HL-60 (cell line): ENCODE results near the gene MCCC1.

Experiments used
- DNase-seq, 2 experiments: peaks; one replicate each; pipeline ENCODE4 v3.0.0-alpha.2; 2010 to 2020; ENCODE audit warnings: low read depth in 1 of 2, low spot score in 1 of 2
- H3K27ac ChIP-seq: fragments of 250-450 bp; sonication (Bioruptor Pico); replicated peaks from 2 replicates; pipeline ENCODE4 v1.5.1; 2020; ENCODE audit warnings: mild to moderate bottlenecking, moderate library complexity
- H3K27me3 ChIP-seq: fragments of 250-450 bp; sonication (Bioruptor Pico); 2 replicates; pipeline ENCODE4 v1.5.1; 2021; ENCODE audit warnings: mild to moderate bottlenecking, moderate library complexity; ENCODE audit not compliant: insufficient read depth, poor library complexity, severe bottlenecking
- H3K4me3 ChIP-seq: replicated peaks from 2 replicates; pipeline ENCODE4 v1.5.1; 2011; ENCODE audit warnings: mild to moderate bottlenecking, control low read depth, low read length; ENCODE audit not compliant: insufficient read depth
- GABPA ChIP-seq: IDR thresholded peaks from 2 replicates; pipeline ENCODE4 v1.6.1; 2012; ENCODE audit warnings: low read depth
- POLR2AphosphoS5 ChIP-seq: IDR thresholded peaks from 2 replicates; pipeline ENCODE4 v1.6.1; 2012; ENCODE audit warnings: low read depth
- SPI1 ChIP-seq: IDR thresholded peaks from 2 replicates; pipeline ENCODE4 v1.6.1; 2012; ENCODE audit warnings: low read depth, mild to moderate bottlenecking, borderline replicate concordance
- TF ChIP-seq, protein P1 (sequence below): IDR thresholded peaks from one replicate; pipeline ENCODE4 v1.5.1; 2011; ENCODE audit warnings: low read length, control low read depth, inconsistent platforms; ENCODE audit not compliant: insufficient read depth

Gene MCCC1

DNA sequence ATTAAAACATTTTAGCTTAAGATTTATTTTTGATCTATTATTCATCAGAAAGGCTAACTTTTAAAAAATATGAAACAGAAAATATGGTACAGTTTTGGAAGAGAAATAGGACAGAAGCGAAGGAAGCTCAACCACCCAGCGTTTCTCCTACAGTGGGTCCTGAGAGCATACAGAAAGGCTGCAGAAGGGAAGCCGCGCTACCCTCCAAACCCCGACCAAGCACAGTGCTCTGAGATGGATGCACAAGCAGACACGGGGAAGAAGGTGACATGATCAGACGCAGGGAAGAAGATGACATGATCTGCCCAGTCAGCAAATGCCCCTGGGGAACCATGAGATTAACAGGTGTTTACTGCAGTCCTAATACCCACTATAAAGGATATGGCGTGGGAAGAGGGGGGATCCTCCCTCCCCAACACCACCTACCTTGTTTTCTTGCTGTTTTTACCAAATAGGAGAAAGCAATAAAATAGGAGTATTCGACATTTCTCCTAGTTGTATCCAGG, 133.4 kb downstream of the MCCC1 start:
- H3K4me3 ChIP-seq = no peak overlapping the region
- TF ChIP-seq GABPA (no peak), SPI1 (no peak), POLR2AphosphoS5 (no peak)
- TF ChIP-seq, protein P1, sequence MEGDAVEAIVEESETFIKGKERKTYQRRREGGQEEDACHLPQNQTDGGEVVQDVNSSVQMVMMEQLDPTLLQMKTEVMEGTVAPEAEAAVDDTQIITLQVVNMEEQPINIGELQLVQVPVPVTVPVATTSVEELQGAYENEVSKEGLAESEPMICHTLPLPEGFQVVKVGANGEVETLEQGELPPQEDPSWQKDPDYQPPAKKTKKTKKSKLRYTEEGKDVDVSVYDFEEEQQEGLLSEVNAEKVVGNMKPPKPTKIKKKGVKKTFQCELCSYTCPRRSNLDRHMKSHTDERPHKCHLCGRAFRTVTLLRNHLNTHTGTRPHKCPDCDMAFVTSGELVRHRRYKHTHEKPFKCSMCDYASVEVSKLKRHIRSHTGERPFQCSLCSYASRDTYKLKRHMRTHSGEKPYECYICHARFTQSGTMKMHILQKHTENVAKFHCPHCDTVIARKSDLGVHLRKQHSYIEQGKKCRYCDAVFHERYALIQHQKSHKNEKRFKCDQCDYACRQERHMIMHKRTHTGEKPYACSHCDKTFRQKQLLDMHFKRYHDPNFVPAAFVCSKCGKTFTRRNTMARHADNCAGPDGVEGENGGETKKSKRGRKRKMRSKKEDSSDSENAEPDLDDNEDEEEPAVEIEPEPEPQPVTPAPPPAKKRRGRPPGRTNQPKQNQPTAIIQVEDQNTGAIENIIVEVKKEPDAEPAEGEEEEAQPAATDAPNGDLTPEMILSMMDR = no peak
- H3K27me3 ChIP-seq = no peaks in the 10 kb centered on the region
- no peak overlapping the region for H3K27ac ChIP-seq
- no peak for DNase-seq
